ENCODE results near the gene ZNF593OS. TPM values are rescaled to one million over a fixed set of nuclear protein-coding genes. Genes with fewer than 3 reads are reported as not detected.

ZNF593OS gene
- total RNA-seq, 2 donors from 2014 or later = not detected

- Histone ChIP-seq H3K36me3 (replicated peaks in 1 of 2; ENCODE audit: insufficient read depth in 1 of 2, low read depth in 2 of 2) (no peaks in the 10 kb centered on the region), H3K27me3 (no peaks in the 10 kb centered on the region), H3K4me1 (peaks cover 73% of the 10 kb centered on the region), H3K27ac (peak overlapping the region in 3 of 4 donors; percentile 71 to 90 (median 73)), H3K4me3 (no peak overlapping the region), H3K9me3 (no peaks in the 10 kb centered on the region)
- DNase-seq (no peak), ATAC-seq (no peak)
- TF ChIP-seq, protein P1, sequence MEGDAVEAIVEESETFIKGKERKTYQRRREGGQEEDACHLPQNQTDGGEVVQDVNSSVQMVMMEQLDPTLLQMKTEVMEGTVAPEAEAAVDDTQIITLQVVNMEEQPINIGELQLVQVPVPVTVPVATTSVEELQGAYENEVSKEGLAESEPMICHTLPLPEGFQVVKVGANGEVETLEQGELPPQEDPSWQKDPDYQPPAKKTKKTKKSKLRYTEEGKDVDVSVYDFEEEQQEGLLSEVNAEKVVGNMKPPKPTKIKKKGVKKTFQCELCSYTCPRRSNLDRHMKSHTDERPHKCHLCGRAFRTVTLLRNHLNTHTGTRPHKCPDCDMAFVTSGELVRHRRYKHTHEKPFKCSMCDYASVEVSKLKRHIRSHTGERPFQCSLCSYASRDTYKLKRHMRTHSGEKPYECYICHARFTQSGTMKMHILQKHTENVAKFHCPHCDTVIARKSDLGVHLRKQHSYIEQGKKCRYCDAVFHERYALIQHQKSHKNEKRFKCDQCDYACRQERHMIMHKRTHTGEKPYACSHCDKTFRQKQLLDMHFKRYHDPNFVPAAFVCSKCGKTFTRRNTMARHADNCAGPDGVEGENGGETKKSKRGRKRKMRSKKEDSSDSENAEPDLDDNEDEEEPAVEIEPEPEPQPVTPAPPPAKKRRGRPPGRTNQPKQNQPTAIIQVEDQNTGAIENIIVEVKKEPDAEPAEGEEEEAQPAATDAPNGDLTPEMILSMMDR (IDR thresholded peaks at IDR 0.05) = no peak
- no peak for TF ChIP-seq POLR2A (IDR thresholded peaks at IDR 0.05)
- WGBS, 2 donors = 43 to 47% methylated on average over 1 of the region's 1 CpG
- intact Hi-C loops (cut with DNase I) = no loop called here
These were observed 45.7 kb downstream of the ZNF593OS start for GRCh38 chr1:26125946-26126320.

GRCh38 chr1:26125382-26125781 lies 46.2 kb downstream of the ZNF593OS start:
- Histone ChIP-seq H3K27me3 (no peaks in the 10 kb centered on the region), H3K4me3 (no peak overlapping the region), H3K4me1 (peaks cover 78% of the 10 kb centered on the region), H3K27ac (peak overlapping the region in 2 of 4 donors; percentile 71 to 90), H3K9me3 (no peaks in the 10 kb centered on the region), H3K36me3 (replicated peaks in 1 of 2; ENCODE audit: insufficient read depth in 1 of 2, low read depth in 2 of 2) (no peaks in the 10 kb centered on the region)
- DNase-seq = no peak
- TF ChIP-seq, protein P1 (IDR thresholded peaks at IDR 0.05) = no peak
- no peak for TF ChIP-seq POLR2A (IDR thresholded peaks at IDR 0.05)
- no peak for ATAC-seq
- intact Hi-C loops (cut with DNase I) = no loop called here

DNA sequence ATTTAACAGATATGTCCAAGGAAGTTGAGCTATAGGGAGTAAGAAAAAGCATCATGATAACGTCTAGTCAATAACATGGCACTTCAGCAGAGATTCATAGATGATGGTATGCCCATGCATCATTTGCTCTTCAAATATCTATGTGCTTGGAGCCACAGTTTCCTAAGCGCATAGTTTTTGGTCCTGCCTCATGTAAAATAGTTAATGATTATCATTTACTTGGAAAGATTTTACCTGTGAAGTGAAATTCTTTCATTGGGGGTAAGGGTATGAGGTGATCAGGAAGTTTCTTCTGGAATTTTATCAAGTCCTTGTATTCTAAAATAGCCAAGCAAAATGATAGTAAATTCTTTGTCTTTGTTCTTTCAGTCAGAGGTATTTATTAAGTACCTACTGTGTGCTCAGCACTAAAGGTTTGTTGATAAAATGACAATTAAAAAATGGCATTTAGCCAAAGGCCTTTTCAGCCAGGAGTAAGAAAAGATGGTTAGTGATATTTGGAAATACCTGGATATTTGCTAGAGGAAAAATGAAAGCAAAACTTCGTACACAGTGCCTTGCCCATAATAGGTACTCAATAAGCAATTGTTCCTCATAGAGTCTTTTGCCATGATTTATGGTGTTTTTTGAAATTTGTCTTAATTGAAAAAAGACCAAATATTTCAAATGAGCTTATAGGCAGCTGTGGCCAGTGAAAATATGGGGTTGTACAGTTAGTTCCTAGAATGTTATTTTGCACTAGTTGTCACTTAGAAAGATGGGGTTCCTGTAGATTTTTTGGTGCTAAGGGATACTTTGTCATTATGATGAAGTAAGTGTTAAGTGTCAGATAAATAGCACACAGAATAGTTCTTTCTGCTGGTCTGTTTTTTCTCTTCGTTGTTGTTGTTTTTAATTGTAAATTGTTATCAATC lies 47.0 kb downstream of the ZNF593OS start:
- H3K4me1 ChIP-seq = peaks cover 85% of the 10 kb centered on the region
- 33 to 35% methylated on average over 4 of the region's 4 CpGs for WGBS, 2 donors
- no peaks in the 10 kb centered on the region for H3K27me3 ChIP-seq
- intact Hi-C loops (cut with DNase I) = no loop called here
- DNase-seq (no peak), ATAC-seq (peak; percentile 59)
- H3K27ac ChIP-seq = peak overlapping the region in 3 of 4 donors; percentile 5 to 90 (median 56)
- TF ChIP-seq POLR2A (IDR thresholded peaks at IDR 0.05) = no peak
- TF ChIP-seq, protein P1 (IDR thresholded peaks at IDR 0.05) = no peak
- no peaks in the 10 kb centered on the region for H3K9me3 ChIP-seq
- H3K36me3 ChIP-seq (replicated peaks in 1 of 2; ENCODE audit: insufficient read depth in 1 of 2, low read depth in 2 of 2) = no peaks in the 10 kb centered on the region
- no peak overlapping the region for H3K4me3 ChIP-seq

DNA sequence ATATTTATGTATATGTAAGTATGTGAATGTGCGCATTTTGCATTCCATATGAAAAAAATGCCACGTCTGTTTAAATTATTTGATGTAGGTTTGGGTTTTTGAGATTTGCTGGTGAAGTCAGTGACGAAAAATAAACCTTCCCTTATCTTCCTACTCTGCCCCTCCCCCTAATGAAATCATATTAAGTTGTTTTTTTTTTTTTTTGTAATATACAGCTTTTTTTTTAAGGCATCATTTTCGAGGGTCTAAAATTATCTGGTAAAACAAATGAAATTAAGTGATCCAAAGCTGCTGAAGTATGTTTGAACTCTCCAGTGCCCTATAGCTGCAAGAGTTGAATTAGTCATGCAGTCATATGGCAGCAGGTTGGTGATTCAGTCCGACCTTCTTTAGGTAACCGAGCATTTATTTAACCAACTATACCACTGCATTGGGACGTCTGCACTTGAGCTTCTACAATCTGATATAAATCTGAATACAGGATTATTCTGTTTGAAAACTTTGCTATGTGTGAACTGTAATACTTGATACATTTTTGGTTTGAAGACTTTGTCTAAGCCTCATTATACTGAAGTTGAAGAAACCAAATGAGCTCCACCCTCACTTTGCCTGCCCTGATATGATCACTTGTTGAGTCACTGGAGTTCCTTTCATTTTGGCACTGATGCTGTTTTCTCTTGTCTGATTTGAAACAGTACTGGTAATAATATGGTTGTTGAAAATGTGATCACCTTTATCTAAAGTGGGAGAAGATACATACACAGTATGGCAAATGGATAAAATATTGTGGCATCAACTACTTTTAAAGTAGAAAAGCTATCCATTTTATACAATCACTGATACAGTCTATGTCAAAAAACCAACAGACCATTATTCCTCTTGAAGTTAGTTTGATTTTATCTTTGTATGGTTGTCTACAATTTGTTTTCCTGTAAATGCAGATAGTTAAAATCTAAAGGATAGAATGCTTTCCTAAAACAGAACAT lies 48.4 kb downstream of the ZNF593OS start:
- Histone ChIP-seq H3K36me3 (replicated peaks in 1 of 2; ENCODE audit: insufficient read depth in 1 of 2, low read depth in 2 of 2) (no peaks in the 10 kb centered on the region), H3K27ac (peak overlapping the region in 2 of 4 donors; percentile 34 to 90), H3K4me3 (no peak overlapping the region), H3K4me1 (peaks cover 92% of the 10 kb centered on the region), H3K9me3 (no peaks in the 10 kb centered on the region), H3K27me3 (no peaks in the 10 kb centered on the region)
- ATAC-seq (no peak), DNase-seq (no peak)
- intact Hi-C loops (cut with DNase I) = no loop called here
- no peak for TF ChIP-seq POLR2A (IDR thresholded peaks at IDR 0.05)
- TF ChIP-seq, protein P1 (IDR thresholded peaks at IDR 0.05) = no peak
- 60 to 68% methylated on average over 7 of the region's 7 CpGs for WGBS, 2 donors
